HEK293 (cell line): Measurements from ENCODE around the gene TOMM5.

ENCODE experiments used
- CTCF ChIA-PET: fragments of 350-600 bp; formaldehyde crosslinking; extraction: SDS; loops from one replicate; lab custom pipeline; 2021; ENCODE audit warnings: antibody characterized with exemption; lab: Yijun Ruan, JAX
- POLR2A ChIA-PET: fragments of 300-600 bp; formaldehyde crosslinking; extraction: SDS; loops from one replicate; lab custom pipeline; 2020; ENCODE audit warnings: antibody characterized with exemption, inconsistent platforms; lab: Yijun Ruan, JAX
- H3K27ac ChIP-seq: fragments of 200-500 bp; sonication (Bioruptor generic); 2 replicates; pipeline ENCODE4 v1.5.1; 2014; ENCODE audit warnings: low read depth, low read length, control low read depth, inconsistent platforms; ENCODE audit errors: extremely low read depth
- H3K36me3 ChIP-seq, 2 experiments: fragments of 200-500 bp in 1 of 2; sonication (Bioruptor generic) in 1 of 2; 1 replicate in 1 of 2; 2 replicates in 1 of 2; pipeline ENCODE4 v1.5.1; 2014 to 2017; ENCODE audit warnings: inconsistent platforms in 2 of 2, low read length in 2 of 2; ENCODE audit not compliant: control insufficient read depth in 2 of 2, insufficient read depth in 1 of 2
- H3K4me1 ChIP-seq: fragments of 200-500 bp; sonication (Bioruptor generic); 2 replicates; pipeline ENCODE4 v1.5.1; 2014; ENCODE audit warnings: mild to moderate bottlenecking, low read length, inconsistent platforms; ENCODE audit not compliant: control insufficient read depth, insufficient read depth
- H3K4me3 ChIP-seq: 2 replicates; pipeline ENCODE4 v1.5.1; 2011; ENCODE audit warnings: low read depth, mild to moderate bottlenecking, control low read depth, low read length, moderate library complexity
- H3K9me3 ChIP-seq: fragments of 200-500 bp; sonication (Bioruptor generic); 2 replicates; pipeline ENCODE4 v1.5.1; 2014; ENCODE audit warnings: low read depth, low read length, inconsistent platforms; ENCODE audit not compliant: control insufficient read depth, insufficient read depth
- GLIS1 ChIP-seq: fragments of 450-650 bp; formaldehyde crosslinking; IDR thresholded peaks from 2 replicates; pipeline ENCODE4 v1.5.1; 2016; ENCODE audit warnings: missing biosample characterization, missing genetic modification characterization
- GLIS2 ChIP-seq: fragments of 450-650 bp; formaldehyde crosslinking; IDR thresholded peaks from 2 replicates; pipeline ENCODE4 v1.5.1; 2016; ENCODE audit warnings: missing biosample characterization, missing genetic modification characterization
- KLF10 ChIP-seq: fragments of 450-650 bp; IDR thresholded peaks from 2 replicates; pipeline ENCODE4 v1.5.1; 2018; ENCODE audit warnings: missing biosample characterization, mild to moderate bottlenecking, missing genetic modification characterization
- SALL2 ChIP-seq: fragments of 450-650 bp; formaldehyde crosslinking; IDR thresholded peaks from 2 replicates; pipeline ENCODE4 v1.5.0; 2017; ENCODE audit warnings: missing biosample characterization, mild to moderate bottlenecking, missing genetic modification characterization, borderline replicate concordance
- SCRT2 ChIP-seq: fragments of 450-650 bp; formaldehyde crosslinking; IDR thresholded peaks from 2 replicates; pipeline ENCODE4 v1.5.1; 2016; ENCODE audit warnings: missing biosample characterization, missing genetic modification characterization
- TRIM28 ChIP-seq: IDR thresholded peaks from 2 replicates; pipeline ENCODE4 v1.6.1; 2011; ENCODE audit warnings: low read length, control low read depth, borderline replicate concordance
- ZBTB44 ChIP-seq: fragments of 450-650 bp; IDR thresholded peaks from 2 replicates; pipeline ENCODE4 v1.5.1; 2018; ENCODE audit warnings: missing biosample characterization, mild to moderate bottlenecking, missing genetic modification characterization
- ZNF266 ChIP-seq: fragments of 450-650 bp; formaldehyde crosslinking; IDR thresholded peaks from 2 replicates; pipeline ENCODE4 v1.5.1; 2016; ENCODE audit warnings: missing biosample characterization, missing genetic modification characterization, low read depth
- ZNF341 ChIP-seq: fragments of 450-650 bp; formaldehyde crosslinking; IDR thresholded peaks from 2 replicates; pipeline ENCODE4; 2016; ENCODE audit warnings: low read depth, missing biosample characterization, missing genetic modification characterization
- ZNF501 ChIP-seq: fragments of 450-650 bp; formaldehyde crosslinking; IDR thresholded peaks from 2 replicates; pipeline ENCODE4 v1.5.1; 2016; ENCODE audit warnings: missing biosample characterization, missing genetic modification characterization
- ZNF660 ChIP-seq: fragments of 450-650 bp; IDR thresholded peaks from 2 replicates; pipeline ENCODE4 v1.5.1; 2018; ENCODE audit warnings: missing biosample characterization, mild to moderate bottlenecking, missing genetic modification characterization
- ZXDB ChIP-seq: fragments of 450-650 bp; formaldehyde crosslinking; IDR thresholded peaks from 2 replicates; pipeline ENCODE4 v1.5.1; 2016; ENCODE audit warnings: missing biosample characterization, missing genetic modification characterization
- TF ChIP-seq, protein P1 (sequence below): fragments of 450-650 bp; IDR thresholded peaks from 2 replicates; pipeline ENCODE4 v1.5.1; 2018; ENCODE audit warnings: missing biosample characterization, missing genetic modification characterization
- TF ChIP-seq, protein P2 (sequence below): fragments of 450-650 bp; formaldehyde crosslinking; IDR thresholded peaks from 2 replicates; pipeline ENCODE4 v1.5.1; 2017; ENCODE audit warnings: missing biosample characterization, missing genetic modification characterization

The TOMM5 gene

DNA sequence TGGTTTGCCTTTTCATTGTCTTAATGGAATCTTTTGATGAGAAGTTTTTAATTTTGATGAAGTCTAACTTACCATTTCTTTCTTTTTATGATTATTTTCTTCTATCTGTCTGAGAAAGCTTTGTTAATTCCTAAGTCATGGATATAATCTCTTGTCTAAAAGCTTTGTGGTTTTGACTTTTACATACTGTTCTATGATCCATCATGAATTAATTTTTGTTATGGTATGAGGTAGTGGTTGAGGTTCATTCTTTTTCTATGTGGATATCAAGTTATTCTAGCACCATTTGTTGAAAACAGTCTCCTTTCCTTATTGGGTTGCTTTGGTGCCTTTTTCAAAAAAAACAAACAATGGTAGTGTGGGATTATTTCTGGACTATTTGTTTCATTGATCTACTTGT lies 36.6 kb downstream of the TOMM5 start:
- TF ChIP-seq ZNF501 (tag by site-specific recombination) (no peak), ZXDB (tag by site-specific recombination) (no peak), ZNF266 (no peak), ZNF660 (tag by site-specific recombination) (no peak), GLIS2 (tag by site-specific recombination) (no peak), GLIS1 (tag by site-specific recombination) (no peak), ZBTB44 (tag by site-specific recombination) (no peak)
- TF ChIP-seq, protein P1, sequence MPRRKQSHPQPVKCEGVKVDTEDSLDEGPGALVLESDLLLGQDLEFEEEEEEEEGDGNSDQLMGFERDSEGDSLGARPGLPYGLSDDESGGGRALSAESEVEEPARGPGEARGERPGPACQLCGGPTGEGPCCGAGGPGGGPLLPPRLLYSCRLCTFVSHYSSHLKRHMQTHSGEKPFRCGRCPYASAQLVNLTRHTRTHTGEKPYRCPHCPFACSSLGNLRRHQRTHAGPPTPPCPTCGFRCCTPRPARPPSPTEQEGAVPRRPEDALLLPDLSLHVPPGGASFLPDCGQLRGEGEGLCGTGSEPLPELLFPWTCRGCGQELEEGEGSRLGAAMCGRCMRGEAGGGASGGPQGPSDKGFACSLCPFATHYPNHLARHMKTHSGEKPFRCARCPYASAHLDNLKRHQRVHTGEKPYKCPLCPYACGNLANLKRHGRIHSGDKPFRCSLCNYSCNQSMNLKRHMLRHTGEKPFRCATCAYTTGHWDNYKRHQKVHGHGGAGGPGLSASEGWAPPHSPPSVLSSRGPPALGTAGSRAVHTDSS (tag by site-specific recombination), result no peak
- TF ChIP-seq, all 188 proteins: peak for 0
- ChIA-PET CTCF (no interaction called here), POLR2A (interaction anchor here (1.0 kb wide), 1 partner anchor 13 kb away, joined by 5 read pairs; no protein-coding TSS in a partner anchor)
- H3K36me3 ChIP-seq, result peaks cover 0 to 3% of the 10 kb centered on the region in 2 experiments; a peak in 1 of 3 replicates
- no peaks in the 10 kb centered on the region for H3K9me3 ChIP-seq
- no peak overlapping the region for H3K4me3 ChIP-seq
- no peak overlapping the region for H3K27ac ChIP-seq
- no peaks in the 10 kb centered on the region for H3K4me1 ChIP-seq

DNA sequence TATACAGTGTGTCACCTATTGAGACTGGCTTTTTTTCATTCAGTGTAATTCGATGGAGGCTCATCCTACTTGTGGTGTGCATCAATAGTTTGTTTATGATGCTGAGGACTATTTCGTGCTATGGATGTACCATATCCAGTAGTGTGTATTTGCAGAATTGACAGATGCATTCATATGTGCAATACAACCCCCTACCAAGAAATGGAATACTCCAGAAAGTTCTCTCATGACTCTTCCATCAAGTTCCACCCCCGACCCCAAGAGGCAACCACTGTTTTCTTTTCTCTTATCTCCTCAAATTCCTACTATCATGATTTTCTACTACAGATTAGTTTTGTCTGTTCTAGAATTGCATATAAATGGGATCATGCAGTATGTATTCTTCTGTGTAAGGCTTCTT lies 38.1 kb downstream of the TOMM5 start:
- ChIA-PET POLR2A (no interaction called here), CTCF (no interaction called here)
- Histone ChIP-seq H3K9me3 (no peaks in the 10 kb centered on the region), H3K4me1 (no peaks in the 10 kb centered on the region), H3K36me3 (no peaks in the 10 kb centered on the region), H3K27ac (no peak overlapping the region), H3K4me3 (no peak overlapping the region)
- no peak for TF ChIP-seq KLF10 (tag by site-specific recombination)
- no peak for TF ChIP-seq ZNF341

- no peaks in the 10 kb centered on the region for H3K36me3 ChIP-seq
- TF ChIP-seq SALL2, result no peak
- TF ChIP-seq, protein P2, sequence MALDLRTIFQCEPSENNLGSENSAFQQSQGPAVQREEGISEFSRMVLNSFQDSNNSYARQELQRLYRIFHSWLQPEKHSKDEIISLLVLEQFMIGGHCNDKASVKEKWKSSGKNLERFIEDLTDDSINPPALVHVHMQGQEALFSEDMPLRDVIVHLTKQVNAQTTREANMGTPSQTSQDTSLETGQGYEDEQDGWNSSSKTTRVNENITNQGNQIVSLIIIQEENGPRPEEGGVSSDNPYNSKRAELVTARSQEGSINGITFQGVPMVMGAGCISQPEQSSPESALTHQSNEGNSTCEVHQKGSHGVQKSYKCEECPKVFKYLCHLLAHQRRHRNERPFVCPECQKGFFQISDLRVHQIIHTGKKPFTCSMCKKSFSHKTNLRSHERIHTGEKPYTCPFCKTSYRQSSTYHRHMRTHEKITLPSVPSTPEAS (tag by site-specific recombination), result no peak
- TF ChIP-seq, all 188 proteins: peak for 0
- ChIA-PET CTCF (interaction anchor here (1.1 kb wide), 1 partner anchor 22 kb away, joined by 4 read pairs; no protein-coding TSS in a partner anchor), POLR2A (no interaction called here)
- no peaks in the 10 kb centered on the region for H3K4me1 ChIP-seq
- H3K9me3 ChIP-seq, result no peaks in the 10 kb centered on the region
- no peak overlapping the region for H3K4me3 ChIP-seq
- H3K27ac ChIP-seq, result no peak overlapping the region
Observed at GRCh38 chr9:37551888-37552287, 40.5 kb downstream of the TOMM5 start.

GRCh38 chr9:37551468-37551867 lies 40.9 kb downstream of the TOMM5 start:
- H3K27ac ChIP-seq, result no peak overlapping the region
- CTCF ChIA-PET, result interaction anchor here (1.0 to 1.1 kb wide), 2 partner anchors 22 to 23 kb away, joined by 4 read pairs; no protein-coding TSS in a partner anchor

More at GRCh38 chr9:37551468-37551867, 40.9 kb downstream of the TOMM5 start:
- Histone ChIP-seq H3K4me1 (no peaks in the 10 kb centered on the region), H3K9me3 (no peaks in the 10 kb centered on the region), H3K36me3 (no peaks in the 10 kb centered on the region), H3K4me3 (no peak overlapping the region)
- no peak for TF ChIP-seq TRIM28
- TF ChIP-seq SCRT2, result 0 out of 2 replicates have a peak, but pooled peaks have one; percentile 15
- POLR2A ChIA-PET, result no interaction called here
